Stimulated activated CD8-positive, alpha-beta memory T cell treated with anti-CD3 and anti-CD28 coated beads, Interleukin-4, amount 100 ng/mL, for 4 hours (primary cell): ENCODE results near the gene GATC.

Experiments used
- DNase-seq, 2 donors: peaks; one replicate each; pipeline ENCODE4 v3.0.0-alpha.2; 2020; ENCODE audit warnings: low read depth in 2 of 2, low spot score in 1 of 2

The GATC gene, protein sequence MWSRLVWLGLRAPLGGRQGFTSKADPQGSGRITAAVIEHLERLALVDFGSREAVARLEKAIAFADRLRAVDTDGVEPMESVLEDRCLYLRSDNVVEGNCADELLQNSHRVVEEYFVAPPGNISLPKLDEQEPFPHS

DNA sequence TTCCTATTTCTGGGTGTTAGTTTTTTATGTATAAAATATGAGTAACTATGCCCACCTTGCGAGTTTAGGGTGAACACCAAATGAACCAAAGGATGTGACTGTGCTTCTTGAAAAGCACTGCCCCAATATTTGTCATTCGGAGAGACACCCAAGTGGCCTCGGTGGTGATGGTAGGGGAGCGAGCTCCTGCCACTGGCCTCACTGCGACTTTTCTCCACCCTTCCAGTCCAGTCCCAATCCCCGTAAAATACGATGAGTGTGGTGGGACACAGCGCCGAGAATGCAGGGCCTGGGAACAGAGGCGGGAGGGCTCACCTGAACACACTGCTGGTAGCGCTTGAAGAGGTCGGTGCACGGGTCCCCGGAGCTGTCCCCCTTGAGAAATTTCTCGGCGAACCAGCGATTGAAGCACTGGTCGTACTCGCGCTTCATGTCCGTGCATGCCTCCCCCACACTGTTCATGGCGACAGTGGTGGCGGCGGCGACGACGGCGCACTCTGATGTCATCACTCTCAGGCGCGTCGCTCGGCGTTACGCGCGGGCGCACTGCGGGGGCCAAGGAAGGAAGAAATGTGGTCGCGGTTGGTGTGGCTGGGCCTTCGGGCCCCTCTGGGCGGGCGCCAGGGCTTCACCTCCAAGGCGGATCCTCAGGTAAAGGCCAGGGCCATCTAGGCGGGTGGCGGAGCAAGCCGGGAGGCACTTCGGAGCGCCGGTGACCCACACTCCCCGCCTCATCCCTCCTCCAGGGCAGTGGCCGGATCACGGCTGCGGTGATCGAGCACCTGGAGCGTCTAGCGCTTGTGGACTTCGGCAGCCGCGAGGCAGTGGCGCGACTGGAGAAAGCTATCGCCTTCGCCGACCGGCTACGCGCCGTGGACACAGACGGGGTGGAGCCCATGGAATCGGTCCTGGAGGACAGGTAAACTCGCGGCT, at the start of gene GATC, which contains the start of gene TRIAP1:
Gene GATC, plus strand, starts transcription at position 534 of the 933 bp plus-strand sequence. Its CDS starts 37 bp downstream, at position 571.
Gene TRIAP1, minus strand, starts transcription at position 474 of the 933 bp plus-strand sequence. Its CDS starts 12 bp downstream, at position 462.
- DNase-seq, result peak; percentile 75 to 78

DNA sequence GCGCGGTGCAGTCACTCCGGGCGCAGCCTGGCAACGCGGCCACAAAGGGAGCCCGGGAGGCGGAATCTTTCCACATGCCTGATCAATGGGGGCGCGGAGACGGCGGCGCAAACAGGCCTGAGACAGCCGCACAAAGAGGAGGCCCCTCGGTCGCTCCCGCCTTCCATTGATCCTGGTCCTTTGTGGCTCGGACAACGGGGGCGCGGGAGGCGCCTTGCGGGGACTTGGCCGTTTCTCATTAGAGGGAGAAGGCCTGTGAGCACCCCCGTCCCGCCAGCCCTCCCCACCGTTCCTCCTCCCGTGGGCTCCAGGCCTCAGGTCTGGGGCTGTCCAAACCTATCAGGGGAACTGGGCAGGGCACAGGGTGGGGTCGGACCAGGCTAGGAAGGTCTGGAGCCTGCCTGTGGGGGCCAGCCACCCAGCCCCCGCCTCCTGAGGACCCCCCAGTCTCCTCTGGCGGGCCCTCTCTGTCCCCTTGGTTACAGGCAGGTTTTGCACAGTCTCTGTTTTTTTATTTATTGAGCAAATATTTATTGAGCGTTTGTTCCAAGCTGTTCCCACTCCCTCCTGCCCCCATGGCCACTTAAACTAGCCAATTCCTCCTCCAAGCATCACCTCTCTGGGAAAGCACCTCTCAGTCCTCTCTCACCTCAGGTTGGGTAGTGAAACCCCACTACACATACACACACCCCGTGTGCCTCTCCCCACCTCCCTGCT, 48.3 kb upstream of the GATC start:
- DNase-seq, result no peak

DNA sequence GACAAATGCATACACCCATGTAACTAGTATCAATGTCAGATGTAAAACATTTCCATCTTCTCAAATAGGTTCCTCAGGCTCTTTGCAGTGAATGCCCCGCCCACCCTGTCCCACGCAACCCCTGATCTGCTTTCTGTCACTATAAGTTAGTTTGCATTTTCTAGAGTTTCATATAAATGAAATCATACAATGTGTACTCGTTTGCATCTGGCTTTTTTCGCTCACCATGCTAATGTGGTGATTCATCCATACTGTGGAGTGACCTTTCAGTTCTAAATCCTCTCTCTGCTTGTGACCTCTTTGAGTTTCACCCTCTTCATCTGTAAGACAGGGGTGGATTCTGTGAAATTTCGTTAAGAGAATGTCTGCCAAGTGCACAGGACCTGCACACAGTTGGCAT, 46.7 kb upstream of the GATC start:
- no peak for DNase-seq

DNA sequence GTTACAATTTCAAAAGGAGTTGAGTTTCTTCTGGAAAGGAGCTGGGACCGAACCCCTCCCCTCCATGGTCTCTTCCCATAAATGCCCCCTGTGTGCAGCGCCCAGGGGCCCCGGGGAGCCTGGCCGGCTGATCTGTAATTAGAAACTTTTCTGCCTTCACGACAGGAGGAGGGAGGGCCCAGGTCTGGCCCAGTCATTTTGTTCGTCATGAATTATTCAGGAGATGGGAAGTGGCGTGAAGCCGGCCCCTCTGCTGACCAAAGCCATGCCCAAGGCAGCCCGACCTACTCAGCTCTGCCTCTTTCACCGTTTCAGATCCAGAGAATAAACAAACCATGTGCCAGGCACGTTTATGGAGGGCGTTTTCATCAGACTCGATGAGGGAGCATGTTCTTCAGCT, 44.0 kb upstream of the GATC start:
- no peak for DNase-seq

DNA sequence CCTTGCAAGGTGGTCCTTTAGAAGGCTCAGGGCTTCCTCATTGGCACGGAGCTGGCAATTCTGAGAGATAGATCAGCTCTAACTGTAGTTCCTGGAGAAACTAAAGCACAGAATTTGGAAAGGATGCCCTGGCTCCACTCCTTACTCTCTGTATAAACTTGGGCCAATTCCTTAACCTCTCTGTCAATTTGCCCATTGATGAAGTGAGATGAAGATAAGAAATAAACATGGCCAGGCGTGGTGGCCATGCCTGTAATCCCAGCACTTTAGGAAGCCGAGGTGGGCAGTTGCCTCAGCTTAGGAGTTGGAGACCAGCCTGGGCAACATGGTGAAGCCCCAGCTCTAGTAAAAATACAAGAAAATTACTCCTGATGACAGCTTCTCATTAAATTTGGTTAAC, 42.4 kb upstream of the GATC start:
- no peak for DNase-seq

DNA sequence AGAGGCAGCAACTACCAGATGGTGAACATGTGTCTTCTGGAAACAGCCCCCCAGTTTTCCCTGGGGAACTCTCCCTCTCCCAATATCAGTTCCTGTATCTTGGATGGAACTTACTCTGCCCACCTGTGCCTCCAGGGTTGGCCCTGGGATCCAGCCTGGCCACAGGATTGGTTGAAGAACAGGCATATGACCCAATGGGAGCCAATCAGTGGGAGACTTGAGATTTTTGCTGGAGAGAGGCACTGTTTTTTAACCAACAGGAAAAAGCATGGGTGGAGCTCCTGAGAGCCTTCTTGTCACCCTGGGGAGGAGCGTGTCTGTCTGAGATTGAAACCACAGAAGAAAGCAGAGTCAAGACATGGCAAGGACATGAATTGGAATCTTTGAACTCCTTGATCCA, 42.0 kb upstream of the GATC start:
- no peak for DNase-seq

DNA sequence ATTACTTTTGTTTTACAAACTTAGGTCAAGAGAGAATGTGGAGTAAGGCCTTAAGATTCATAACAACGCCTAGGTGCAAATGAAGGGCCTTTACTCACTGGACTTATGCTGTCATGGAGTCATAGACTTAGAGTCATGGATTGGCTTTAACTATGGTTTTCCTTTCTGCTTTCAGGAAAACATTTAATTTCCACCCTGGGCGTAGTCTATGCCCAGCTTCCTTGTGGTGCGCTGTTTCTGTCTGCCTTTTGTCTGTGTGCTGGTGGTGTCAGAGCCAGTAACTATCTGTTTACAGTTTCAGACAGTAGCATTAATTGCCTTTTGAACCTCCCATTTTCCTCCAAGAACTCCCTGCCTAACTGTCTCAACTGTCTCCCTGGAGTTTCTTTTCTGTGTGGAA, 40.2 kb upstream of the GATC start:
- no peak for DNase-seq

DNA sequence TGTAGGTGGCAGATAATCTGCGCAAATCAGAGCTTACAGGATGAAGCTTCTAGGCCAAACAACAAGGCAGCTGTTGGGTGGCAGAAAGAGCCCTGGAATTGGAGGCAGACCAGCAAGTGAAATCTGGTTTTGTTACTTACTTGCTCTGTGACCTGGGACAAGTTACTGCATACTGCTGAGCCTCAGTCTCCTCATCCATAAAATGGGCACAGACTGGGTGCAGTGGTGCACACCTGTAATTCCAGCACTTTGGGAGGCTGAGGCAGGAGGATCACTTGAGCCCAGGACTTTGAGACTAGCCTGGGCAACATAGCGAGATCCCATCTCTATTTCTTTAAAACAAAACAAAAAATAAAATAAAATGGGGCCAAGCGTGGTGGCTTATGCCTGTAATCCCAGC, 39.7 kb upstream of the GATC start:
- DNase-seq, result no peak

DNA sequence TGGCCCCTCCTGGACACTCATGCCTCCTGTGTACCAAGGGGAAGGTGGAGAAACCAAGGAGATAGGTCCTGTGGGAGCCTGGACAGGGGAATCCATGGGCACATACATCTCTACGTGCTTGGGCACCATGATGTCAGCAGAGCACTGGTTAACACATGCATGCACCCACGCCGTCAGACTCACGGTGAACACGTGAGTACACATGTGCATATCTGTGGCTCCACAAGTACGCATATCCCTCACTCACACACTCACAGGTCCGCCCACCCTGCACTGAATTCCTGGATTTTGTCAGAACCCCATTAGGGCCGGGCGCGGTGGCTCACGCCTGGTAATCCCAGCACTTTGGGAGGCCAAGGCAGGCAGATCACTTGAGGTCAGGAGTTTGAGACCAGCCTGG, 37.5 kb upstream of the GATC start:
- no peak for DNase-seq

DNA sequence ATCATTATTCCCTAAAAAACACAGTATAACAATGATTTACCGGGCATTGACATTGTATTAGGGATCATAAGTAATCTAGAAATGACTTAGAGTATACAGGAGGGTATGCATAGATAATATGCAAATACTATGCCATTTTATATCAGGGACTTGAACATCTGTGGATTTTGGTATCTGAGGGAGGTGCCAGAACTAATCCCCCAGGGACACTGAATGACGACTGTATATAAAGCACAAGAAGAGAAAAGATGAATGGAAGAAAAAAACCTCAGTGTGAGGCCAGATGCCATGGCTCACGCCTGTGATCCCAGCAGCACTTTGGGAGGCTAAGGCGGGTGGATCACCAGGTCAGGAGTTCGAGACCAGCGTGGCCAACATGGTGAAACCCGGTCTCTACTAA, 33.8 kb upstream of the GATC start:
- DNase-seq, result no peak

DNA sequence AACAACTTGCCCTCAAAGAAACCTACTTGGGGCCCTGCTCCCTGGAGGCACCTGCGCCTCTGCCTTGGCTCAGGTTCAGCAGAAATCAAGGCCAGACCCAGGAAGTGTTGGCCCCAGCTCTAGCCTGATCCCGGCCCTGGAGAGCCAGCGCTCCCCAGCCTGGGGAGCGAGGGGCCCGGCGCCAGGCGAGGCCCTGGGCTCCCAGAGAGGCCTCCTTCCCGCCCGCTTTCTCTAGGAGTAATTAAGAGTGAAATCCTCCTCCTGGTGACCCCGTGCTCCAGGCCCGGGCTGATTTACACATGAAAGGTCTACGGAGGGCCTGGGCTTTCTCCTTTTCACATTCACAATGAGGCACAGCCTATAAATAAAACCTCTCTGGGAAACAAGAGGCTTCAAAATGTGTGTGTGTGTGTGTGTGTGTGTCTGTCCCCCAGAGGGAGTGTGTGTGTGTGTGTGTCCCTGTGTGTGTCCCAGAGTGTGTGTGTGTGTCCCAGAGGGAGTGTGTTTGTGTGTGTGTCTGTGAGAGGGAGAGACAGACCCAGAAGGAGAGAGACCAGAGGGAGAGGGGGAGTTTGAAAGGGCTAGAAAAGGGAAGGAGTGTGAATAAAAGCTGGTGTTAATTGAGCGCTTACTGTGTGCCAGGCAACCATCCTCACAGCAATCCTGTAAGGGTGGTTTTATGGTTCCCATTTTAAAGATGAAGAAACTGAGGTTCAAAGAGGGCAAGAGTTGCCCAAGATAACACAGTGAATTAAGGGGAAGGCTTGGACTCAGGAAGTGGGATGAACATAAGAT, 32.1 kb upstream of the GATC start:
- DNase-seq, result no peak

DNA sequence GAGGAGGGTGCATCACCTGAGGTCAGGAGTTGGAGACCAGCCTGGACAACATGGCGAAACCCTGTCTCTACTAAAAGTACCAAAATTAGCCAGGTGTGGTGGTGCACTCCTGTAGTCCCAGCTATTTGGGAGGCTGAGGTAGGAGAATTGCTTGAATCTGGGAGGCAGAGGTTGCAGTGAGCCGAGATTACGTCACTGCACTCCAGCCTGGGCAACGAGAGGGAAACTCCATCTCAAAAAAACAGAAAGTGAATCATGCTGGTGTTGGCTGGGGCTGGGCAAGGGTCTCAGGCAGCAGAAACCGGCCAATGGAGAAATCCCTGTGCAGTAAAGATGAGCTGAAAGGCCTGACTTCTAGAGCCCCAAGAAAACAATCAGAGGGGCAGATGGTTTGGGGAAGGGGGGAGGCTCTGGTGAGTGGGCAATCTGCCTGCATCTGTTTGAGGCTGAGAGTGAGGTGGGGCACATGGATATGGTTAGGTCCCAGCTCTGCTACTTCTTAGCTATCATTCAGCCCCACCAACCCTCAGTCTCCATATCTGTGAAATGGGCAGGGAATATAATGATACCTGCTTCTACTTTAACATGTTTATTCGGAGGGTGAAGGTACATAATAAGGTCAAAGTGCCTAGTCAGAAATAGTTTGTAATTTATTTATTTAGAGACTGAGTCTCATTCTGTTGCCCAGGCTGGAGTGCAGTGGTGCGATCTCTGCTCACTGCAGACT, 29.6 kb upstream of the GATC start:
- DNase-seq, result no peak

DNA sequence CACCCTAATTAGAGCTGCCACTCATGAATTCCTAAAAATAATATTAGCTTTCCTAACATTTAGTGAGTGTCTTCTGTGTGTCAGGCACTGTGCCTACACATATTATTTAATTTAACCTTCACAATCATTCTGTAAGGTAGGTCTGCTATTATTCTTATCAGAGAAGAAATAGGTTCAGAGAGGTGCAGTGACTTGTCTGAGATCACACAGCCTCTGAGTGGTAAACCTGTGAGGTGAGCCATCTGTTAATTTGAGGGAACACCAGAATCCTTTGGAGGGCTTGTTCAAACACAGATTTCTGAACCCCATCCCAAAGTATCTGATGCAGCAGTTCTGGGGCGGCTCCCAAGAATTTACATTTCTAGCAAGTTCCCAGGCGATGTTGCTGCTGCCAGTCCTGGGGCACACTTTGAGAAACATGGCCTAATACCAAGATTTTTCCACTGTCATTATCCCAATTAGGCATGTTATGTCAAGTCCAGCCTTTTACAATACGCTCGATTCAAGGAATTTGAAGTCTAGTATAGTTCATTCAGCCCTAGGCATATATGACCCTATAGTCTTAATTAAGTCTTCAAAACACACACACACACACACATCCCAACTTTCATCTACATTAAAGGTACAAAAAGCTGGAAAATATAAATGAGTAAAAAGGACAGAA, 28.2 kb upstream of the GATC start:
- DNase-seq, result no peak

DNA sequence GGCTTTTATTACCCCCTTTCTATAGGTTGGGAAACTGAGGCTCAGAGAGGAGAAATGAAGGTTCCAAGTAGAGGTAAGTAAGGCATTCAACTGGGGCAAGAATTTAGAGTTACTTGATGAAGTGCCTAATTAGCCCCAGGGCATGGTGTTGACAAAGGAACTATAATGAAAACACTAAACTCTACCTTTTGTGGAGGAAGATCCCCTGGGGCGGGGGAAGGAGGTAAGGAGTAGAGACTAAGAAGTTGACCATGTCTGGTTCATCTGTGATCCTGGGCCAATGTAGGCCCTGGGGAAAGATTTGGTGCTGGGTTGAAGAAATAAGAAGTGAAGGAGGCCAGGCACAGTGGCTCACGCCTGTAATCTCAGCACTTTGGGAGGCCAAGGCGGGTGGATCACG, 24.5 kb upstream of the GATC start:
- no peak for DNase-seq

DNA sequence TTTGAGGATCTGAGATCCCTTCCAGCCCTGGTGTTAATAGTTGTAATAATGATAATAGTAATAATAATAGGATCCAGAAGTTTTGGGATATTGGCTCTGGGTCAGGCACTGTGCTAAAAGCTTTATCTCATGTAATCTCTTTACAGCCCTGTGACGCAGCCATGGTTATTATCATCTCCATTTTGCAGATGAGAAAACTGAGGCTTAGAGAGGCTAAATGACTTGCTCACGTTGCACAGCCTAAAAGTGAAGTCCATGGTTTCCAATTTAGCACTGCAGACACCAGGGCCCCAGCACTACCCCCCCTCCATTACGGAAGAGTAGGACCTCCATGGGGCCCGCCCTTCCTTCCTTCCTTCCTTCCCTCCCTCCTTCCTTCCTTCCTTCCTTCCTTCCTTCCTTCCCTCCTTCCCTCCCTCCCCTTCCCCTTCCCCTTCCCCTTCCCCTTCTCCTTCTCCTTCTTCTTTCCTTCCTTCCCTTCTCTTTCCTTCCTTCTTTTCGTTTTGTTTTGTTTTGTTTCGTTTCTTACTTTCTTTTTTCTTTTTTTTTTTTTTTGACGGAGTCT, 23.3 kb upstream of the GATC start:
- no peak for DNase-seq

DNA sequence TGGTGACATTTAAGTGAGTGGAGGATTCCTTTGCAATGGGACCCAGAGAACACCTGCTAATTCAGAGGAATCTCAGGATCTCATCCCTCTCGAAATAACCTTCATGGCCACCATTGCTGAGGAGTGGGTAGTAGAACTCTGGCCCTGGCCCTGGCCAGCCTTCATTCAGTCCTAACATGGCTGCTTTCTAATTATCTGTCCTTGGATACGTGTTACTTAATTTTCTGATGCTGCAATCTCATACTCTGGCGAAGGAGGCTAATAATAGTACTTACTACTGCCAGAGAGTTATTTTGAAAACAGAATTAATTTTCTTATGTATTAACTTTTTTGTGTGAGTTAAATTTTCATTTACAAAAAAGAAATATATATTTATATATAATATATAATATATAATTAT, 20.4 kb upstream of the GATC start:
- no peak for DNase-seq

DNA sequence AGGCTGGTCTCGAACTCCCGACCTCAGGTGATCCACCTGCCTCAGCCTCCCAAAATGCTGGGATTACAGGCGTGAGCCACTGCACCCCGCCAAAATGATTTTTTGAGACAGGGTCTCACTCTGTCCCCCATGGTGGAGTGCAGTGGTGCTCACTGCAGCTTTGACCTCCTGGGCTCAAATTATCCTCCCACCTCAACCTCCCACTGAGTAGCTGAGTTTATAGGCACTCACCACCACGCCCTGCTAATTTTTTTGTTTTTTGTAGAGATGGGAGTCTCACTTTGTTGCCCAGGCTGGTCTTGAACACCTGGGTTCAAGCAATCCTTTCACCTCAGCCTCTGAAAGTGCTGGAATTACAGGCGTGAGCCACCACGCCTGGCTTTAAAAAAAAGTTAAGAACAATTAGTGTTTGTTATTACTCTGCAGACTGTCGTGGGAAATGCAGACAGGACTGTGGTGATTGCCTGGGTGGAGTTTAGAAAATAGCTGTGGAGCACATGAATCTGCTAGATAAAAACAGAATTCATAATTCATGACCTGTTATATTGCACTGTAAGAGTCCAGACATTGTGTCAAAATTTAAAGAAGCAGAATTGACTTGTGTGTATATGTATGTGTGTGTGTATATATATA, 17.5 kb upstream of the GATC start:
- no peak for DNase-seq

DNA sequence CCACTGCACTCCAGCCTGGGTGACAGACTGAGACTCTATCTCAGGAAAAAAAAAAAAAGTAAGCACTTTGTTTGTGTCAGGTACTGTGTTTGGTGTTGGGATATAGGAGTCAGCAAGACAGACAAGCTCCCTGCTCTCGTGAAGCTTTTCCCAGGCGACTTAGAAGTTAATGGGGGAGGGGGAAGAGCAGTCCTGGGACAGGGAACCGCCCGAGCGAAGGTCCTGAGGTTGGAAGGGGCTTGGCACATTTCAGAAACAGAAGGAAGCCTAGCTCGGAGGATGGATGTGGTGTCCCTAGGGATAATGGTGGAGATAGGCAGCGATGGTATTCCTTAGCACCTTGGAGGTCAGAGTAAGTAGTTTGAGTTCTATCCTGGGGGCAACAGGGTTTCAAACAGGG, 16.9 kb upstream of the GATC start:
- no peak for DNase-seq
